K562 (cell line): ENCODE data around the gene CHD1L. TPM values are rescaled to one million over a fixed set of nuclear protein-coding genes. Genes with fewer than 3 reads are reported as not detected.
A peak's percentile ranks its signal among the peaks of the same experiment; 100 is the strongest.

Experiments
- ATAC-seq: fragments of 200-7000 bp; cut with Tn5 transposase; 3 replicates; pipeline ENCODE4 v1.9.1; 2020; ENCODE audit warnings: moderate library complexity
- BruUV-seq: library from RNA; stranded (reverse); fragments of 400-500 nt; replicated peaks from 2 replicates; lab custom pipeline; 2021; lab: Mats Ljungman, UMichigan
- CTCF ChIA-PET: fragments of 300-600 bp; formaldehyde crosslinking; extraction: SDS; loops from one replicate; lab custom pipeline; 2021; ENCODE audit warnings: low intra/inter-chr PET ratio; lab: Yijun Ruan, JAX
- POLR2A ChIA-PET: fragments of 300-600, 350-650 bp; sonication (Branson Sonifier 250); formaldehyde crosslinking; extraction: SDS; loops from one replicate; lab custom pipeline; 2021; ENCODE audit warnings: antibody characterized with exemption, inconsistent platforms; lab: Yijun Ruan, JAX
- DNase-seq, 4 experiments: peaks; one replicate each; pipeline versions ENCODE4 v3.0.0 to v3.0.0-alpha.2; 2011 to 2018; ENCODE audit warnings: low spot score in 3 of 4, mixed read lengths in 3 of 4; ENCODE audit errors: extremely low read depth in 1 of 4
- FAIRE-seq: peaks from 2 replicates; lab custom pipeline; 2011; peaks lifted over from hg19 to GRCh38; lab: Jason Lieb, UNC
- H2AFZ ChIP-seq: 2 replicates; pipeline ENCODE4 v1.6.0; 2011; ENCODE audit warnings: low read depth, low read length, control low read depth, inconsistent platforms
- H3K27ac ChIP-seq: fragments of 200-600 bp; 3 replicates; pipeline ENCODE4 v1.8.0; 2011; ENCODE audit warnings: low read depth, mild to moderate bottlenecking, control low read depth, inconsistent platforms, low read length, moderate library complexity, mixed read lengths; ENCODE audit errors: extremely low read depth
- H3K27me3 ChIP-seq, 2 experiments: fragments of 300-600 bp in 1 of 2; 2 replicates in 1 of 2; 3 replicates in 1 of 2; pipeline versions ENCODE4 v1.6.0 to v1.8.0; 2011; ENCODE audit warnings: inconsistent platforms in 2 of 2, low read length in 2 of 2, mild to moderate bottlenecking in 1 of 2, mixed read lengths in 1 of 2, moderate library complexity in 1 of 2; ENCODE audit not compliant: control insufficient read depth in 2 of 2, insufficient read depth in 2 of 2
- H3K36me3 ChIP-seq: fragments of 300-600 bp; 3 replicates; pipeline ENCODE4 v1.8.0; 2011; ENCODE audit warnings: mild to moderate bottlenecking, low read length, inconsistent platforms; ENCODE audit not compliant: control insufficient read depth, insufficient read depth
- H3K4me1 ChIP-seq, 2 experiments: fragments of 200-600 bp in 1 of 2; replicated peaks in 1 of 2; 2 replicates in 1 of 2; 3 replicates in 1 of 2; pipeline versions ENCODE4 v1.5.1 to v1.8.0; 2011; ENCODE audit warnings: inconsistent platforms in 2 of 2, low read length in 2 of 2, mild to moderate bottlenecking in 1 of 2, mixed read lengths in 1 of 2, moderate library complexity in 1 of 2; ENCODE audit not compliant: control insufficient read depth in 2 of 2, insufficient read depth in 2 of 2
- H3K4me2 ChIP-seq: 2 replicates; pipeline ENCODE4 v1.6.1; 2011; ENCODE audit warnings: low read length, control low read depth, inconsistent platforms, mixed read lengths; ENCODE audit not compliant: insufficient read depth
- H3K4me3 ChIP-seq: fragments of 200-600 bp; sonication (generic), shearing (Covaris generic); 2 replicates; pipeline ENCODE4 v1.5.1; 2016; ENCODE audit warnings: control low read depth, inconsistent platforms
- H3K79me2 ChIP-seq: fragments of 200-600 bp; 3 replicates; pipeline ENCODE4 v1.8.0; 2011; ENCODE audit warnings: low read length, inconsistent platforms; ENCODE audit not compliant: control insufficient read depth, insufficient read depth
- H3K9ac ChIP-seq, 2 experiments: 2 replicates each; pipeline versions ENCODE4 v1.6.0 to v1.6.1; 2011; ENCODE audit warnings: low read depth in 2 of 2, low read length in 2 of 2, control low read depth in 1 of 2, inconsistent platforms in 1 of 2, mild to moderate bottlenecking in 1 of 2, mixed read lengths in 1 of 2; ENCODE audit not compliant: insufficient read depth in 1 of 2
- H3K9me1 ChIP-seq: one replicate; pipeline ENCODE4 v1.6.0; 2011; ENCODE audit warnings: inconsistent platforms, mild to moderate bottlenecking, low read length, moderate library complexity; ENCODE audit not compliant: control insufficient read depth, insufficient read depth
- H3K9me3 ChIP-seq: replicated peaks from 2 replicates; pipeline ENCODE4 v1.5.1; 2011; ENCODE audit warnings: low read depth, low read length, inconsistent platforms; ENCODE audit not compliant: control insufficient read depth, insufficient read depth
- H4K20me1 ChIP-seq: replicated peaks from 2 replicates; pipeline ENCODE4 v1.6.1; 2011; ENCODE audit warnings: low read length, inconsistent platforms, mixed read lengths; ENCODE audit not compliant: control insufficient read depth, insufficient read depth
- ADNP ChIP-seq: fragments of 200-800 bp; sonication (Bioruptor generic); IDR thresholded peaks from 2 replicates; pipeline ENCODE4 v1.6.1; 2016; ENCODE audit warnings: missing genetic modification characterization, missing compliant biosample characterization
- DDX20 ChIP-seq: fragments of 450-650 bp; IDR thresholded peaks from 2 replicates; pipeline ENCODE4 v1.6.1; 2016; ENCODE audit warnings: missing genetic modification characterization, low read depth, mild to moderate bottlenecking, missing compliant biosample characterization, moderate library complexity
- GATA2 ChIP-seq: sonication (generic); formaldehyde crosslinking; IDR thresholded peaks from 2 replicates; pipeline ENCODE4 v1.4.0; 2020; ENCODE audit warnings: mild to moderate bottlenecking, missing genetic modification reagents
- GATAD2A ChIP-seq: fragments of 450-650 bp; IDR thresholded peaks from 2 replicates; pipeline ENCODE4 v1.6.1; 2017
- KDM2B ChIP-seq: fragments of 250-450 bp; sonication (Bioruptor Pico); IDR thresholded peaks from 2 replicates; pipeline ENCODE4 v1.8.0; 2021; ENCODE audit warnings: mild to moderate bottlenecking, moderate library complexity
- MECOM ChIP-seq: fragments of 250-450 bp; sonication (Bioruptor Pico); IDR thresholded peaks from 2 replicates; pipeline ENCODE4 v1.8.0; 2022; ENCODE audit warnings: inconsistent platforms
- NELFE ChIP-seq: IDR thresholded peaks from 2 replicates; pipeline ENCODE4 v1.6.1; 2011; ENCODE audit warnings: mild to moderate bottlenecking; ENCODE audit not compliant: insufficient read depth, insufficient read length
- NUFIP1 ChIP-seq: fragments of 450-650 bp; IDR thresholded peaks from 2 replicates; pipeline ENCODE4 v1.6.1; 2018; ENCODE audit not compliant: partially characterized antibody
- SOX6 ChIP-seq: fragments of 450-650 bp; IDR thresholded peaks from 2 replicates; pipeline ENCODE4 v1.6.1; 2014; ENCODE audit warnings: mild to moderate bottlenecking
- TAL1 ChIP-seq: fragments of 450-650 bp; IDR thresholded peaks from 2 replicates; pipeline ENCODE4 v1.6.1; 2016; ENCODE audit warnings: mild to moderate bottlenecking
- TBL1XR1 ChIP-seq, 2 experiments: IDR thresholded peaks; 2 replicates each; pipeline ENCODE4 v1.6.1; 2012; ENCODE audit warnings: improper control_type of control experiment in 2 of 2, low read length in 2 of 2, mild to moderate bottlenecking in 1 of 2
- TRIM28 ChIP-seq: fragments of 450-650 bp; IDR thresholded peaks from 2 replicates; pipeline ENCODE4 v1.6.1; 2017
- ZNF140 ChIP-seq: fragments of 250-450 bp; sonication (Bioruptor Pico); IDR thresholded peaks from 2 replicates; pipeline ENCODE4 v1.8.0; 2021; ENCODE audit warnings: moderate library complexity, mild to moderate bottlenecking, inconsistent platforms
- WGBS: fragments of 100-300 bp; shearing (Covaris generic); methylation state at CpG from one replicate; pipeline ENCODE4 v1.1.6; 2016; ENCODE audit warnings: low coverage, mixed read lengths; ENCODE audit not compliant: insufficient coverage; ENCODE audit errors: missing lambda C conversion rate; 5-methylcytosine and 5-hydroxymethylcytosine counted together
- in situ Hi-C: fragments of 300-500 bp; cut with MboI; formaldehyde crosslinking; loops from 4 replicates; pipeline ENCODE4 v1.15.0; 2018; ENCODE audit warnings: inconsistent platforms, mixed read lengths
- intact Hi-C: fragments of 100-400 bp; cut with micrococcal nuclease; formaldehyde crosslinking; loops from 2 replicates; pipeline ENCODE4 v1.14.2; 2022
- polyA plus RNA-seq, 8 experiments: library from polyadenylated mRNA; depleted of rRNA in 4 of 8; stranded (reverse) in 5 of 8; unstranded in 3 of 8; fragments of >200 nt; fragmentation: Nextera tagmentation in 2 of 8; fragmentation: Illumina TruSeq in 1 of 8; extraction: Ambion mirVana in 2 of 8; extraction: Trizol in 1 of 8; gene quantifications; 2 replicates each; pipeline versions ENCODE4 v1.2.1 to v1.2.3, GENCODE V29; 2011 to 2014; ENCODE audit warnings: inconsistent platforms in 1 of 8, missing spikeins in 1 of 8
- total RNA-seq, 7 experiments: library from RNA; depleted of rRNA in 6 of 7; stranded (reverse); fragments of >200 nt in 6 of 7; fragmentation: Illumina TruSeq in 2 of 7; extraction: Trizol in 2 of 7; gene quantifications; 2 replicates each; pipeline versions ENCODE4 v1.2.1 to v1.2.3, GENCODE V29; 2011 to 2021; ENCODE audit warnings: low replicate concordance in 1 of 7
- TF ChIP-seq, protein P1 (sequence below): fragments of 250-450 bp; sonication (Bioruptor Pico); IDR thresholded peaks from 2 replicates; pipeline ENCODE4 v1.5.0; 2021; ENCODE audit warnings: mild to moderate bottlenecking, borderline replicate concordance
- TF ChIP-seq, protein P2 (sequence below), 2 experiments: fragments of 450-650 bp; IDR thresholded peaks; 2 replicates each; pipeline ENCODE4 v1.6.1; 2016
- TF ChIP-seq, protein P3 (sequence below): fragments of 250-450 bp; sonication (Bioruptor Pico); IDR thresholded peaks from 2 replicates; pipeline ENCODE4 v1.4.0; 2020; ENCODE audit warnings: mild to moderate bottlenecking

The CHD1L gene
- total and polyA plus RNA-seq, 9 of the 15 experiments (the other 6 are each of a cell fraction or from before 2014, with no cell fraction given): 25.0 to 93.3 (median 59.1) TPM

DNA sequence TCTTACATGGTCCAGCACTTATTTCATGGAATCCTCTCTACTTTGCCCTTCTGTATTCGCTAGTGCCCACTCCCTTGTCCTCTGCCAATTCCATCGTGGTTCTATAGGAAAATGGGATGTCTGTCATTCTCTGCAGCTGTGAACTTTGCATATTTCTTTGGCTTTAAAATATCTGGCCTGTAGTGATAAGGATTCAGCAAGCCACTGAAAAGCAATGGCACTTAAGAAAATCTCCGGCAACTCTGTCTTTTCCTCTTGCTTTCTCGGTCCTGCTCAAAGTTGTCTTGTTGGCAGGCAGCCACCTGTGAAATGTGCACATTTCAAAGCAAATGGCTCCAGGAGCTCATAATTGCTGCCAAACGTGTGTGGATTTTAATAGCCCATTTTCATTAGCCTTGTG, 91.8 kb downstream of the CHD1L start (continued):
- TF ChIP-seq GATA2: 0 out of 2 replicates have a peak, but pooled peaks have one; percentile 22

DNA sequence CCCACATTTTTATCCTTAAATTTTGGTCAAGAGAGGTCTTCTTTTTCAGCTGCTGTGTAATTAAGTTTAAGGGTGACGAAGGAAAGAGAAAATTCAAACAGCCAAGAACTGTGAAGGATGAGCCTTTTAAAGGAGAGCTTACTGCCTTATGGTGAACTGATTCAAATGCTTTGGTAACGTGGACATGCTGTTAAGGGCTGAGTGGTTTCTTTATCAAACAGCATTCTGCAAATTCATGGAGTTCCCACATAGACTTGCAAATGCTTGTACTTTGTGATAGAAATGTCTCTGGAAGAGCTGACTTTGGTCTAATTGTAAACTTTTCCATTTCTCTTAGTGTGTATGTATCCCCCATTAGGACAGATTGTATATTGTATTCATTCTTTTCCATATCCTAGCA, 93.8 kb downstream of the CHD1L start:
- no peaks in the 10 kb centered on the region for H3K36me3 ChIP-seq
- no peak overlapping the region for H3K9ac ChIP-seq
- WGBS: 6% methylated on average over 2 of the region's 2 CpGs
- BruUV-seq: no TSS peak
- DNase-seq (no peak), ATAC-seq (no peak), FAIRE-seq (no peak)
- H3K9me3 ChIP-seq: no peaks in the 10 kb centered on the region
- POLR2A ChIA-PET: interaction anchor here (0.5 to 1.4 kb wide), 3 partner anchors 9 to 42 kb away, joined by 3 to 4 read pairs (median 3); no protein-coding TSS in a partner anchor
- intact Hi-C loops (no loop called here), in situ Hi-C loops (no loop called here)
- H3K4me1 ChIP-seq: peaks cover 0 to 14% of the 10 kb centered on the region in 2 experiments; a peak in 2 of 5 replicates
- no peaks in the 10 kb centered on the region for H4K20me1 ChIP-seq
- no peaks in the 10 kb centered on the region for H3K27me3 ChIP-seq
- no peak overlapping the region for H2AFZ ChIP-seq
- H3K4me3 ChIP-seq: no peak overlapping the region
- CTCF ChIA-PET: no interaction called here
- no peak overlapping the region for H3K27ac ChIP-seq
- H3K9me1 ChIP-seq: no peaks in the 10 kb centered on the region
- no peak overlapping the region for H3K4me2 ChIP-seq
- H3K79me2 ChIP-seq: no peaks in the 10 kb centered on the region
- TF ChIP-seq NUFIP1: no peak
- TF ChIP-seq, protein P1, sequence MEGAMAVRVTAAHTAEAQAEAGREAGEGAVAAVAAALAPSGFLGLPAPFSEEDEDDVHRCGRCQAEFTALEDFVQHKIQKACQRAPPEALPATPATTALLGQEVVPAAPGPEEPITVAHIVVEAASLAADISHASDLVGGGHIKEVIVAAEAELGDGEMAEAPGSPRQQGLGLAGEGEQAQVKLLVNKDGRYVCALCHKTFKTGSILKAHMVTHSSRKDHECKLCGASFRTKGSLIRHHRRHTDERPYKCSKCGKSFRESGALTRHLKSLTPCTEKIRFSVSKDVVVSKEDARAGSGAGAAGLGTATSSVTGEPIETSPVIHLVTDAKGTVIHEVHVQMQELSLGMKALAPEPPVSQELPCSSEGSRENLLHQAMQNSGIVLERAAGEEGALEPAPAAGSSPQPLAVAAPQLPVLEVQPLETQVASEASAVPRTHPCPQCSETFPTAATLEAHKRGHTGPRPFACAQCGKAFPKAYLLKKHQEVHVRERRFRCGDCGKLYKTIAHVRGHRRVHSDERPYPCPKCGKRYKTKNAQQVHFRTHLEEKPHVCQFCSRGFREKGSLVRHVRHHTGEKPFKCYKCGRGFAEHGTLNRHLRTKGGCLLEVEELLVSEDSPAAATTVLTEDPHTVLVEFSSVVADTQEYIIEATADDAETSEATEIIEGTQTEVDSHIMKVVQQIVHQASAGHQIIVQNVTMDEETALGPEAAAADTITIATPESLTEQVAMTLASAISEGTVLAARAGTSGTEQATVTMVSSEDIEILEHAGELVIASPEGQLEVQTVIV (CRISPR knock-in tag): no peak
- no peak for TF ChIP-seq TAL1
- TF ChIP-seq DDX20: no peak
- no peak for TF ChIP-seq NELFE
- TF ChIP-seq, protein P2, sequence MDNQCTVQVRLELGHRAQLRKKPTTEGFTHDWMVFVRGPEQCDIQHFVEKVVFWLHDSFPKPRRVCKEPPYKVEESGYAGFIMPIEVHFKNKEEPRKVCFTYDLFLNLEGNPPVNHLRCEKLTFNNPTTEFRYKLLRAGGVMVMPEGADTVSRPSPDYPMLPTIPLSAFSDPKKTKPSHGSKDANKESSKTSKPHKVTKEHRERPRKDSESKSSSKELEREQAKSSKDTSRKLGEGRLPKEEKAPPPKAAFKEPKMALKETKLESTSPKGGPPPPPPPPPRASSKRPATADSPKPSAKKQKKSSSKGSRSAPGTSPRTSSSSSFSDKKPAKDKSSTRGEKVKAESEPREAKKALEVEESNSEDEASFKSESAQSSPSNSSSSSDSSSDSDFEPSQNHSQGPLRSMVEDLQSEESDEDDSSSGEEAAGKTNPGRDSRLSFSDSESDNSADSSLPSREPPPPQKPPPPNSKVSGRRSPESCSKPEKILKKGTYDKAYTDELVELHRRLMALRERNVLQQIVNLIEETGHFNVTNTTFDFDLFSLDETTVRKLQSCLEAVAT (IDR thresholded peaks at IDR 0.05): no peak
- no peak for TF ChIP-seq MECOM (CRISPR knock-in tag)
- no peak for TF ChIP-seq GATAD2A
- no peak for TF ChIP-seq ADNP
- TF ChIP-seq KDM2B (CRISPR knock-in tag): no peak
- TF ChIP-seq TBL1XR1 (IDR thresholded peaks at IDR 0.05; ENCODE audit: low read length in 2 of 2): no peak
- no peak for TF ChIP-seq ZNF140 (CRISPR knock-in tag)
- TF ChIP-seq, protein P3, sequence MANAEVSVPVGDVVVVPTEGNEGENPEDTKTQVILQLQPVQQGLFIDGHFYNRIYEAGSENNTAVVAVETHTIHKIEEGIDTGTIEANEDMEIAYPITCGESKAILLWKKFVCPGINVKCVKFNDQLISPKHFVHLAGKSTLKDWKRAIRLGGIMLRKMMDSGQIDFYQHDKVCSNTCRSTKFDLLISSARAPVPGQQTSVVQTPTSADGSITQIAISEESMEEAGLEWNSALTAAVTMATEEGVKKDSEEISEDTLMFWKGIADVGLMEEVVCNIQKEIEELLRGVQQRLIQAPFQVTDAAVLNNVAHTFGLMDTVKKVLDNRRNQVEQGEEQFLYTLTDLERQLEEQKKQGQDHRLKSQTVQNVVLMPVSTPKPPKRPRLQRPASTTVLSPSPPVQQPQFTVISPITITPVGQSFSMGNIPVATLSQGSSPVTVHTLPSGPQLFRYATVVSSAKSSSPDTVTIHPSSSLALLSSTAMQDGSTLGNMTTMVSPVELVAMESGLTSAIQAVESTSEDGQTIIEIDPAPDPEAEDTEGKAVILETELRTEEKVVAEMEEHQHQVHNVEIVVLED (CRISPR knock-in tag): no peak
- TF ChIP-seq TRIM28: no peak
- TF ChIP-seq SOX6: no peak
